ENCODE data around the gene COA5.

COA5 gene

DNA sequence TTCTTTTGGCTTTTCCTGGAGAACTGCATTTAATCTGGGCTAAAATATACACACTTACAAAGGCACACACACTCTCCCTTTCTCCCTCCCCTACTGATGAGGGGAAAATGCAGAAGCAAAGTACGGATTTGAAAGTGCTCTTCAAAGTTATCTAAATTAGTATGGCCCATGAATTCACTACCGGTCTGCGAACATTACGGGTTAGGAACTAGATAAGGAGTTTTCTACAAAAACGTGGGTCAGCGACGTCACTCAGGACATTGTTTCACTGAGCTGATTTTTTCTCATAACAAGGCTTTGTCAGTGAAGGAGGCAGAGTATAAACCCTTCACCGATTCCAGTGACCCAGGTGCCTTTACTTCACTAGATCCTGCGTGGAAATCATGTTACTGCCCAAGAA, 47.3 kb downstream of the COA5 start:
- TF ChIP-seq, protein P1, sequence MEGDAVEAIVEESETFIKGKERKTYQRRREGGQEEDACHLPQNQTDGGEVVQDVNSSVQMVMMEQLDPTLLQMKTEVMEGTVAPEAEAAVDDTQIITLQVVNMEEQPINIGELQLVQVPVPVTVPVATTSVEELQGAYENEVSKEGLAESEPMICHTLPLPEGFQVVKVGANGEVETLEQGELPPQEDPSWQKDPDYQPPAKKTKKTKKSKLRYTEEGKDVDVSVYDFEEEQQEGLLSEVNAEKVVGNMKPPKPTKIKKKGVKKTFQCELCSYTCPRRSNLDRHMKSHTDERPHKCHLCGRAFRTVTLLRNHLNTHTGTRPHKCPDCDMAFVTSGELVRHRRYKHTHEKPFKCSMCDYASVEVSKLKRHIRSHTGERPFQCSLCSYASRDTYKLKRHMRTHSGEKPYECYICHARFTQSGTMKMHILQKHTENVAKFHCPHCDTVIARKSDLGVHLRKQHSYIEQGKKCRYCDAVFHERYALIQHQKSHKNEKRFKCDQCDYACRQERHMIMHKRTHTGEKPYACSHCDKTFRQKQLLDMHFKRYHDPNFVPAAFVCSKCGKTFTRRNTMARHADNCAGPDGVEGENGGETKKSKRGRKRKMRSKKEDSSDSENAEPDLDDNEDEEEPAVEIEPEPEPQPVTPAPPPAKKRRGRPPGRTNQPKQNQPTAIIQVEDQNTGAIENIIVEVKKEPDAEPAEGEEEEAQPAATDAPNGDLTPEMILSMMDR (IDR thresholded peaks at IDR 0.05; ENCODE audit: low read depth, low read length, missing control alignments) = no peak

DNA sequence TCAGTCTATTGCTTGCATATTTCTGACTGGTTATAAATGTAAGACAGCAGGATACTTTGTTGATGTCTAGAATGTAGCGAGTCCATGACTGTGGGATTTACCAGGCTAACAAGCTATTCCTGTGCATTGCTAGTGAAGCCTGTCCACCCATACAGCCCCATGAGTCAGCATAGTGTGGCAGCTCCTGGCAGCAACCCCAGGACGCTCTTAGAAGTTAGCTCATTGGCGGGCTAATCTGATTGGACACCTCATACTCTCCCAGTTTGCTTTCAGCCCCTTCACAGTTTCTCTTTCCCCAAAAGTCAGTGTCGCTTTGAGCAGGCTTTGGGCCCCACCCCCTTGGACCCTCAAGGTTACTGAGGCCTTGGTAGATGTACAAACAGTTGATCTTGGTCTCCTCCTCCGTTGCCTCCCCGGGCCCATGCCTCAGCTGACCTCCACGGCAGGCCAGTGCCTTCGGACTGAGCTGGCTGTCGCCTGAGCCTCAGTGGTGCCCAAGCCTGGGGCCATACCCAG, 48.0 kb downstream of the COA5 start:
- TF ChIP-seq, protein P1 (IDR thresholded peaks at IDR 0.05; ENCODE audit: low read depth, low read length, missing control alignments) = no peak
- no peak overlapping the region for H3K4me3 ChIP-seq (ENCODE audit: low read depth, low read length)
- DNase-seq (ENCODE audit: low read depth) = no peak

More for the DNA sequence above, 47.3 kb downstream of the COA5 start:
- H3K4me3 ChIP-seq (ENCODE audit: low read depth, low read length) = no peak overlapping the region
- DNase-seq (ENCODE audit: low read depth) = no peak

DNA sequence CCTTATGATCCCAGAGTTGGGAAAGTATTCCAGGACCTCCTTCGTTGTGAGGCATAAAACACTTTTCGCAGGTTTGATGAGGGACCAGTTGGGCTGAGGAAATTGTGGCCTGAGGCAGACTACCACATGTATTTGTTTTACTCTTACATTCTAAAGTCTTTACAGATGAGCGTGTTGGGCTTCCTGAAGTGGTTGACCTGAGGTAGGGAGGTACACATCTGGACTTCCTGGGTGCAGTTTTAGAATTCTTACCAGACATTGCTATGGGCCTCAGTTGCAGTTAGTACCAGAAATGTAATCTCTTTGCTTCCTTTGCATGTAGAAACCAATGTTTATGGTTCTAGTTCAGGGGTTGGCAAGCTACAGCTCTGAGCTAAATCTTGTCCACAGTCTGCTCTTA, 48.7 kb downstream of the COA5 start:
- no peak overlapping the region for H3K4me3 ChIP-seq (ENCODE audit: low read depth, low read length)
- DNase-seq (ENCODE audit: low read depth) = no peak
- TF ChIP-seq, protein P1 (IDR thresholded peaks at IDR 0.05; ENCODE audit: low read depth, low read length, missing control alignments) = no peak

DNA sequence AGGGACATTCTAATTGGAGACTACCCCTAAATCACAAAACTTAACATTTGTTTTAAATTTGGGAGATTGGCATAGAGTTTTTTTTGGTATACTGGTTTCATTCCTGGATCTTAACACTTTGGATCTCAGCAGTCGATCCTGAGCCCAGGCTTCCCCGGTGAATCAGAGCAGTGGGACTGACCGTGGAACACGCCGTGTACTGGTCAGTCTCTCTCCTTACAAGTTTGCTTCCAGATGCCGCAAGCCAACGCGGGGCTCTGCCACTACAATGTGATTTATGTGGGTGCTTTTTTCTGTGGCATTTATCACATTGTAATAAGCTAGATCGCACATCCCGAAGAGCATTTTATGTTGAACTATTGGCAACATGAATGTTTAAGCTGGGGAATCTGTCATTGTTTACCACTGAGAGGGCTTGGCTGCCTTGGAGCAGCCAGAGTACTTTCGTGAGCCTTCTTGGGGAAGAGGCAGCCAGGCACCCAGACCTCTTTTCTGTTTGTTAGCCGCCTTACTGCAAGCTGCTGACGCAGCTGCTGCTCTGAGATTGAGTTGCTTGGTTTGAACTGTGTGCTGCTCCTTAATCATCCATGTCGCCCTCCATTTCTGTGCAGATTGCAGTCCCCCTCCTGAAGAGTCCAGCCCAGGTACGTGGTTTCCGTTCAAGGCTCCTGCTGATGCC, 49.3 kb downstream of the COA5 start:
- TF ChIP-seq, protein P1 (IDR thresholded peaks at IDR 0.05; ENCODE audit: low read depth, low read length, missing control alignments) = no peak
- no peak for DNase-seq (ENCODE audit: low read depth)
- H3K4me3 ChIP-seq (ENCODE audit: low read depth, low read length) = no peak overlapping the region

DNA sequence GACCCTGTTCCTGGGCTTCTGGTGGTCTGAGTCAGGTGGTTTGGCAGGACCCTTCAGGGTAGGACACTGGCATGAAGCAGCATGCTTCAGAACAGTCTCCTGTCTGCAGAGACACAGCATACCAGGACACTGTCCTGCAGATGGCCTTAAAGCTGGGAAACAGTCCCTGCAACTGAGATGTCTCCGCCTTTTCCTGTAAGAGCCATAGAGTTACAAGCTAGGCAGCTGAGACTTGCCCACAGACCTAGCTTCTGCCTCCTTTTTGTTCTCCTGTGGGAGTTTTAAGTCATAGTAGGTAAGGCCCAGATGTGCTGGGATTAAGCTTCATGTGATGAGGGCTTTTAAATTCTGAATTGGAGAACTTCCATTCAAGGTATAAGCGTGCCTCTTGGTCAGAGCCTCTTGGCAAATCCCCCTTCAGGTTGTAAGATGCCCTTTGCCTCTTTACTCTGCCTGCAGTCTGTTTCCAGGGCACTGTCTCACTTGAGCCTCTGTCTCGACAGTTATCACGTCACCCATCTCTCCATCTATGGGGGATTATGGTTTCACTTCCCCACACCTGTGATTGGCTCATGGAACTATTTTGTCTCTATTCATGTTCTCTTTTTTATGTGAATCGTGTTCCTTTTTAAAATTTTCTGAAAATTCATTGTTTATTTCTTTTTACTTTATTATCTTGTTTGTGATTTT, 51.8 kb downstream of the COA5 start:
- TF ChIP-seq, protein P1 (IDR thresholded peaks at IDR 0.05; ENCODE audit: low read depth, low read length, missing control alignments) = peak; percentile 4
- DNase-seq (ENCODE audit: low read depth) = no peak
- H3K4me3 ChIP-seq (ENCODE audit: low read depth, low read length) = no peak overlapping the region

DNA sequence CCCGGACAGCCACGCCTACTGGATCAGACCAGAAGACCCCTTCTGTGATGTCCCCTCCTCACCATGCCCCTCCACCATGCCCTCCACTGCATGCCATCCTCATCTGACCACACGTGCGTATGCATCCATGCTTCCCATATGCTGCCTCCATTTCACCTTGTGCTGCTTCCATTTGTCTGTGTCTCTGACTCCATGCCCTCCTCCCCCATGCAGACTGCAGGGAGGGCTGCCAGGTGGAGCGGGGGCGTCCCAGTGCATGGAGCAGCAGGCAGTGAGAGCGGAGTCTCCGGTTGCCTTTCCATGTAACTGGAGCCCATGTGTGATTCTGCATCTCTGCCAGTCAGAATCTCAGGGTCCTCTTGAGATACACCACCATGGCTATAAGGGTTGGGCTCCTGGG, 52.6 kb downstream of the COA5 start:
- no peak overlapping the region for H3K4me3 ChIP-seq (ENCODE audit: low read depth, low read length)
- TF ChIP-seq, protein P1 (IDR thresholded peaks at IDR 0.05; ENCODE audit: low read depth, low read length, missing control alignments) = no peak
- no peak for DNase-seq (ENCODE audit: low read depth)

Measured in GM12864 (cell line).